Endometrial microvascular endothelial cells (primary cell): ENCODE data around the gene RBM14. TPM values are rescaled to one million over a fixed set of nuclear protein-coding genes. Genes with fewer than 3 reads are reported as not detected.
"Not testable (repeated sequence)": the region's sequence is repeated elsewhere in the genome, so short reads cannot be mapped to it uniquely, and the experiment has no call there.

Experiments
- in situ Hi-C: cut with HindIII; loops from 2 replicates; pipeline ENCODE4 v1.10.0; 2017; ENCODE audit warnings: low sequenced_read_pairs, low pct_unique_long_range_greater_than_20kb; ENCODE audit errors: inconsistent ontology term
- total RNA-seq: library from RNA; depleted of rRNA; stranded (reverse); fragments of >200 nt; gene quantifications from one replicate; pipeline ENCODE4 v1.2.3, GENCODE V29; 2015; ENCODE audit errors: inconsistent ontology term

The RBM14 gene
- total RNA-seq, 1 donor from 2014 or later: 74.4 TPM

DNA sequence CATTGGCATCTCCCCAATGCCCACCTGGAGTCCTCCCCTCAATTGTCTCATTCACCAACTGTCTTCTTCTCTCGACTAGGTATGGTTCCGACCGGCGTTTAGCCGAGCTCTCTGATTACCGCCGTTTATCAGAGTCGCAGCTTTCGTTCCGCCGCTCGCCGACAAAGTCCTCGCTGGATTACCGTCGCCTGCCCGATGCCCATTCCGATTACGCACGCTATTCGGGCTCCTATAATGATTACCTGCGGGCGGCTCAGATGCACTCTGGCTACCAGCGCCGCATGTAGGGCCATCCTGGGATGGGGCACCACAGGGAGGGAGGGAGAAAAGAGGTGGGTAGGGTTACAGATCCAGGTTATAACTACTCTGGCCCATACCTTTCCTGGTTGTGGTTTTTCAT lies 10.0 kb downstream of the RBM14 start:
- in situ Hi-C loops: loop anchor here (10.0 kb wide), 1 partner anchor 48 kb away; the partner anchor contains the start of gene RBM4B

DNA sequence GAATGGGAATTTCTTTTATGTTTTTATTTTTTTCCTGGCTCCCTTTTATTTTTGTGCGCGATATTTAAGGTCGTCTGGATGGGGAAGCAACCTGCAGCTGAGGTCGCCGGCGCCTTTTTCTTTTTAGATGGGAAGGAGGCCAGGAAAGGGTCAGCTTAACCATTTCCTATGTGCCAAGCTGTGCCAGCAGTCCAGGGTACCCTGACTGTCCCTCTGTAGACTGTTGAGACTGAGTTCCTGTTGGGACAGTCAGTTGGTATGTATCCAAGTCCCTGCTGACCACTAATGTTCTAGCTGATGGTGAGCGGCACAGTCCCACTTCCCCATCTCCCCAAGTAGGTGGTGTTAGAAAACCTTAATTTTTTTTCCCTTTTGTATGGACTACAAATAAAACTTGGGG lies 10.5 kb downstream of the RBM14 start:
- in situ Hi-C loops: loop anchor here (10.0 kb wide), 1 partner anchor 48 kb away; the partner anchor contains the start of gene RBM4B

DNA sequence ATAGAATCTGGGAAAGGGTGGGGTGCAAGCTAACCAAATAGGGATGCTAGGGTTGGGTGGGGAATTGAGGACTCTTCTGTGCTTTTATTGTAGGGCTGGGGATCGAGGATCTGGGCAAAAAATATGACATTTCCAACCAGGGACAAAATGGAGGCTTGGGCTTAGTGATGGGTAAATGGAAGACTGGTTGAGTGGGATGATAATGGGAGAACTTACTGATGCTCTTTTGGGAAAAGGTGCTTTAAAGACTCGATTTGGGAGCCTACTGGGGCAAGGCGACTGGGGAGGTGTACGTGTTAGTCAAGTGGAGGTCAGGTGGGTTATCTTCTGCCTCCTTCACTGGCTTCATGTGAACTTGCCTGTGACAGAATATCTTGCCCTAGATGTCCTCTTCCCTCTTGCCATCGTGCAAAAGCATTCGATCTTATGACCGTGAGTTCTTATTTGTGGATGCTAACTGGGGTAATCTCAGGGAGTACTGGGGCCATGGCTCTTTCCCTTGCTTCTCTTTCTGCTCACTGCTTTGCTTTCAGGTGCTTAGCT lies 11.7 kb downstream of the RBM14 start:
- in situ Hi-C loops: loop anchor here (10.0 kb wide), 1 partner anchor 47 kb away; the partner anchor contains the start of gene RBM4B

DNA sequence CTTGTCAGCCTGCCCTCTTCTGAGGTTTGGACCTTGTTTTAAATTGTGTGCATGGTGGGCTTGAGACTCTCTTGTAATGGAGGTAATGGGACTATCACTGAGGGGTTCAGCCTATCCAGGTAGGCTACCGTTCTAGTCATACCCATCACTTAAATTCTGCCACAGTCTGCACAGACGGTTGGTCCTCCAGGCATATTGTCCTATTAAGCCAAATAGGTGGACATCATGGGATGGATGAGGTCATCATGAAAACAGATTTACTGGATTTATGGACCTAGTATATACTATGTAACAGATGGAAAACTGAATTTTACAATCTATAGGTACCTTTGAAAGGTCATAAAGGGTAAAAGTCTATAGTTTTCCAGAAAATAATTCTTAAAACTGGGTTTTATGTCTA lies 12.9 kb downstream of the RBM14 start:
- in situ Hi-C loops: loop anchor here (10.0 kb wide), 1 partner anchor 45 kb away; the partner anchor contains the start of gene RBM4B

DNA sequence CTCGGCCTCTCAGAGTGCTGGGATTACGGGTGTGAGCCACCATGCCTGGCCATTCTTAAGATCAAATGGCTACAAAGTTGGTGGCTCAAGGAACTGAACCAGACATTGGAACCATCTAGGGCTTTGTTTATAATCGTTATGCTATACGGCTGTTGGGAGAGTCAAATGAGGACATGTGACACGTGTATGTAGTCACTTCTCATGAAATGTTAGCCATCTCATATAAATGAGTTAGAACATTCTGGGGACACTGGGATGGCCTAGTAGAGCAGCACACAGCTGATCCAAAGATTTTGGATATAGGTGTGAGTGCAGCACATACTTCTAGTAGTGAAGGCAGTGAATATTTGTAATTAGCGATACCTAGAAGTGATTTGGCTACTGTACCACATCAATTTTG lies 15.5 kb downstream of the RBM14 start:
- in situ Hi-C loops: no loop called here

DNA sequence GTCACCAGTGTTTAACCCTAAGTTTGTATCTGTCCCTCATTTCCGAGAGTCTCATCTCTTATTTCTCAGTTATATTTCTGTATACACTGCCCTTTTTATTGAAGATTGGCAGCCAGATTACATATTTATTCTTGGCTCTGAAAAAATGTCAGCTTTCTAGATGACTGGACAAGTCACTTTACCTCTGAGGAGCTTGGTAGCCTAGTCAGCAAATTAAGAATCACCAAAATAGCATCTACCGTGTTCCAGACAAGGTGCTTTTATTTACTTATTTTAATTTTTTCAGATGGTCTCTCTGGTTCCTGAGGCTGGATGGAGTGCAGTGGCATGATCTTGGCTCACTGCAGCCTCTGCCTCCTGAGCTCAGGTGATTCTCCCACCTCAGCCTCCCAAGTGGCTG lies 16.5 kb downstream of the RBM14 start:
- in situ Hi-C loops: no loop called here

DNA sequence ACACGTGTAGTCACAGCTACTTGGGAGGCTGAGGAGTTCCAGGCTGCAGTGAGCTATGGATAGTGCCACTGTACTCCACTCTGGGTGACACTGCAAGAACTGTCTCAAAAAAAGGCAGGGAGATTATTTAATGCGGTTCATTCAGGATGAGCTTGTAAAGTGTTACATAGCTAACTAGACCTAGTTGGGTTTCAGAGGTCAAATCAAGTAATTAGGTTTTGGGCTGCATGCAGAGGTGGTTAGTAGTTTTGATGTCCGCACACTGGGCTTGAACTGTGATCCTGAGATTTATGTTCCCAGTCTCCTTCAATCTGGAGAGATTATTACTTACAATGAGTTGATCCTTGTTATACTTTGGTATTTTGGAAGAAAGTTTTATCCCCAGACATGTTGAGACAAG lies 20.0 kb downstream of the RBM14 start:
- in situ Hi-C loops: no loop called here

DNA sequence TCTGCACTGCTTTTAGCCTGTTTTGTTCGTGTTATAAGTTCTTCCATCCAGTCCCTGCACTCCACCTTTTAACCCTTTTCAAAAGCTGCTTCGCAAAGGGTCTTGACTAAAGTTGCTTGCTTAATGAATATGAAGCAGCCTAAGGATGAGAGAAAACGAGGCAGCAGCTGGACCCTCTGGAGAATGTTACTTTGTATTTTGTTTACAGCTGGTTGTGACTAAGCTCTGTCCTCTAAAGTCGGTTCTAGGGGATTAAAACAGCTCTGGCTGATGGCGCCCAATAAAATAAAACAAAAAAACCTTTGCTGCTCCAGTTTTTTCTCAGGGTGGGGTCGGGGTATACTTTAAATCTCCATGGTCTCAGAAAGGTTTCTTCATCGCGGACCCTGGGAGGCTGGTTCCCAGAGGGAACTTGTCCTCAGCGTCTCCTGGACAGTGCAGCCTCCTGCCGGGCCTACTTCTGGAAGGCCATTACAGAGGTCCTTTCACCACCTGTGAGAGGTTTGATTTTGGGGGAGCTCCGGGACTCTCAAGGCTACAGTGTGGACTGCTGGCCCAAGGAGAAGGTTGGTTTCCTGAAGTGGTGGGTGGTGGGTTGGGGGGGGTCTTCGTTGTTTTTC lies 21.2 kb downstream of the RBM14 start:
- in situ Hi-C loops: no loop called here

DNA sequence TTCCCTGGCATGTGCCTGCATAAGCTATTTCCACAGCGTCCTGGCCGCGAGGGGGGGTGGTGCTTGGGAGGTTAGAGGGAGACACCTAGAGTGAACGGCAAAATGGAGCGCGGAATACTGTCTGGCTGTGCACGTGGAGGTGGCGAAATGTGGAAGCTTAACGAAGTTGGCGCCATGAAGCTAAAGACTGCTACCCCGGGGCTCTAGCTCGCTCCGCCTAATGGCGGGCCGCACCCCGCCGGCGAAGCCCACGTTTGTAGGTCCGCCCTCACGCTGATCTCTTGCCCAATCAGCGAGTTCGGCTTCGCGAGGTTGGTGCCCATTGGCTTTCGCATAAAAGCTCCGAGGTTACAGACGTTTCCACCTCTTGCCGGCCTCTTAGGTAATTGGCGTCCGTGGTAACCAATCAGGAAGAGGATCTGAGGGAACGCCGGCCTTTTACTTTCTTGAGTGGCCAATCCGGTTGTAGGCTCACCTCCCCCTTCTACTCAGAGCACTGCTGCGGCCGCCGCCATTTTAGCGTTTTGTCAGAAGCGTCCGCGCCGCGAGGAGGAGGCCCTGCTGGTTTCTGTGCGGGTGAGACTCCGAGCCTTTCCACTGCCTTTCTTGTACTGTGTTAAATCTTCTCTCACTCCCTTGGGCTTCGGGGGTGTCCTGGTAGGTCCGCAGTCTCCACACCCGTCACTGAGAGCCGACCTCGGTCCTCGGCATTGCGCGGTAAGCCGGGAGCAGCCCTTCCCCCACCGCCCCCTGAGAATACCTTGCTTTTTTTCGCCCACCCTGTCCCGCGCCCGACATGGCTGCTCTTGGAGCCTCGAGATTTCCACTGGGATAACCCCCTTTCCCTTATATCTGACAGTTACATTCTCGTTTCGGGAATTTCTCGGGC lies 22.0 kb downstream of the RBM14 start, which contains the start of gene RBM4:
Gene RBM4 (plus strand): TSS at position 527 of the 889 bp plus-strand sequence. CDS start 1,009 bp downstream, outside the sequence.
- in situ Hi-C loops: no loop called here

DNA sequence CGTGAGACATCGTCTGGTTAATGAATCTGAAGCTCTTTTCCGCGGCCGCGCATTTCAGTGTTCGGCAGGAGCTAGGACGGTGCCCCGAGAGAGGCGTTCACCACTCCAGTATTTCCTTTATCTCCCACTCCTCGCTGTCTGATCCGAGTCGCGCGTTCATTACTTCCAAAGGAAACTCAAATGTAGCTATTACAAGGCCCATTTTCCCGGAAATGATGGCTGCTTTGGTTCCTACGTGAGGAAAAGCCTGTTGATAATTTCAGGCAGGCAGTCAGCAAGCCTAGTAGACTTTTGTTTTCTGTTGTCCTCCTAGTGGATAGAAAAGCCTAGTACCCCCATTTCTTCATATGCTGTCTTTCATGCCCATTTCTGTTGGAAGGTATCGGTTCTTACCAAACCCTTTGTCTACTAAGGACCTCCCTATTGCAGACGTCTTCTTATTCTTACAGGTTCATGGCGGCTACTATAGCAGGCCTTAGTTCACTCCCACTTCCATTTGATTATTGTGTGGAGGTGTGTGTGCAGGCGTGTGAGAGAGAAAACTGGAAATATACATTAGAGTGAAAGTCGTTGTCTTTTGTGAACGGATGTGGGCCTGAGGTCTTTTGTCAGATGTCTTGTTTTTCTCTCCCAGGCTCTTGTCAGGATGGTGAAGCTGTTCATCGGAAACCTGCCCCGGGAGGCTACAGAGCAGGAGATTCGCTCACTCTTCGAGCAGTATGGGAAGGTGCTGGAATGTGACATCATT lies 22.8 kb downstream of the RBM14 start:
- in situ Hi-C loops: no loop called here

DNA sequence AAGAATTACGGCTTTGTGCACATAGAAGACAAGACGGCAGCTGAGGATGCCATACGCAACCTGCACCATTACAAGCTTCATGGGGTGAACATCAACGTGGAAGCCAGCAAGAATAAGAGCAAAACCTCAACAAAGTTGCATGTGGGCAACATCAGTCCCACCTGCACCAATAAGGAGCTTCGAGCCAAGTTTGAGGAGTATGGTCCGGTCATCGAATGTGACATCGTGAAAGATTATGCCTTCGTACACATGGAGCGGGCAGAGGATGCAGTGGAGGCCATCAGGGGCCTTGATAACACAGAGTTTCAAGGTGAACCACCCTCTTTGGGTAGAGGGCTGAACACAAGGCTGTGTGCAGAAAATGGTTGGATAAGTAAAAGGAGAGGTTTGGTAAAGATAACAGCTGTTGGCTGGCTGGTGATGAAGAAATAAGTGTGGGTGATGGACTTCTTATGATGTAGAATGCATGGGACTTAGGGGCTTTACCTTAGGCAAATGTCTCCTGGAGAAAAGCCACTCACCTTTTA lies 23.4 kb downstream of the RBM14 start:
- in situ Hi-C loops: not testable (repeated sequence)

DNA sequence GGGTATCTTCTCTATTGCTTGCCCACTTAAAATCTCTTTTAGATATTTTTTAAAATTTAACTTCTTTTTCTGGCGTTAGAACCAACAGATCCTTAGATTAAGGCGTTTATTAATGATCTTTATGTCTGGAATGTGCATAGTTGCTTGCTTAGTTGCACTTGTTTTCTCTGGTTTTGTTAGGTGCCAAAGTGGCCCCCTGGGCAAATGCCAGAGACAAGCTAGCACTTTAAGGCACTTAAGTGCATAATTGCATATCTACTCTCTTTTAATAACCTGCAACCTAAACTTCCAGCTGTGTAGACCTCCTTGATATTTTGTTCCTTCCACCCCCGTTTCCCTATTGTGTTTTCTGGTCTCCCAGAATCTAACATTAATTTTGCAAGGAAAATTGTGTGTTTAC lies 25.4 kb downstream of the RBM14 start:
- in situ Hi-C loops: no loop called here

DNA sequence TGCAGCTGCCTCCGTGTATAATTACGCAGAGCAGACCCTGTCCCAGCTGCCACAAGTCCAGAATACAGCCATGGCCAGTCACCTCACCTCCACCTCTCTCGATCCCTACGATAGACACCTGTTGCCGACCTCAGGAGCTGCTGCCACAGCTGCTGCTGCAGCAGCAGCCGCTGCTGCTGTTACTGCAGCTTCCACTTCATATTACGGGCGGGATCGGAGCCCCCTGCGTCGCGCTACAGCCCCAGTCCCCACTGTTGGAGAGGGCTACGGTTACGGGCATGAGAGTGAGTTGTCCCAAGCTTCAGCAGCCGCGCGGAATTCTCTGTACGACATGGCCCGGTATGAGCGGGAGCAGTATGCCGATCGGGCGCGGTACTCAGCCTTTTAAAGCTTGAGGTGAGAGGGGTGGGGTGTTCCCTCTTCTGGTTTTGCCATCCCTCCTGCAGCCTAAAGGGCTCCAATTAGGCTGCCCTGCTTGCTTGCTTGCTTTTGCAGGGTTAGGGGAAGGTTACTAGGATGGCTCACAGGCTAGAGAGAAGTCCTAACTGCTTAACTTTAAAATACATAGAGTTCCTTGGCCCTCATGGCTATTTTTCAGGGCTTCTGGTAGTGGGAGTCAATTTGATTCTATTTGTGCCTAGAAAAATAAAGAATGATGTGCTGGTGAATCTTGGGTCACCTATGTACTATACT lies 27.5 kb downstream of the RBM14 start:
- in situ Hi-C loops: no loop called here

DNA sequence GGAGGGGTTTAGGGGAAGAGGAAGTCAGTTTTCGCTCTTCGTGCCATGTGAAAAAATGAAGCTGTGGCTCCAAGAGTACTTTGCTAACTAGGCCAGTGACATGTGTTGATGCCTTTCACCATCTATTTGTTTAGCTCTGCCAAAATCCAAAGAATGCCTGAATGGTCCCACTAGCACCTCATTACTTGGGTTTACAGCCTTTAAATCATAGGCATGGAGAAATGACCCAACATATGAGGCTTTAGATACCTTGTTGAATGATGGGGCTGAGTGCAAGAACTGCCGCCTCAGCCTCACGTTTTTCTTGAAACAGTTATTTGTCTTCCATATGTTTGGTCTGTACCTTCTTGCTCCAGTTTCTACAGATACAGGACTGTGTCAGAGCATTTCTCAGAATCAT lies 30.4 kb downstream of the RBM14 start:
- in situ Hi-C loops: no loop called here

DNA sequence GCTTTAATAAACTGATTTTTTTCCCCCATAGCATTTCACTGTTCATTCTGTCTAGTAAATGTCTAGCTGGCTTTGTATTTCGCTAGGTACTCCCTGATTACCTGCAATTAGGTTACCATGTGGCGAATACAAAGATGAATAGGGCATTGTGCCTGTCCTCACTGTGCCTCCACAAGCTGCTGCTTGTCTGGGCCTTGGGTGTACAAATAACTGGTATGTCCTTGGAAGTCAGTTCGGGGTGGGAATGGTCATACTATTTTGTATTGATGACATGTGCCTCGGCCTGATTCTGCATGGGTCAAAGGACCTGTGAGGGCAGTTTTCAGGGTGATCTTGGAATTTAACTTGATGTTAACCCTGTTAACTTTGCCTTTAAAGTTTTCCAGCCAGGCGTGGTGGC lies 33.5 kb downstream of the RBM14 start:
- in situ Hi-C loops: no loop called here

DNA sequence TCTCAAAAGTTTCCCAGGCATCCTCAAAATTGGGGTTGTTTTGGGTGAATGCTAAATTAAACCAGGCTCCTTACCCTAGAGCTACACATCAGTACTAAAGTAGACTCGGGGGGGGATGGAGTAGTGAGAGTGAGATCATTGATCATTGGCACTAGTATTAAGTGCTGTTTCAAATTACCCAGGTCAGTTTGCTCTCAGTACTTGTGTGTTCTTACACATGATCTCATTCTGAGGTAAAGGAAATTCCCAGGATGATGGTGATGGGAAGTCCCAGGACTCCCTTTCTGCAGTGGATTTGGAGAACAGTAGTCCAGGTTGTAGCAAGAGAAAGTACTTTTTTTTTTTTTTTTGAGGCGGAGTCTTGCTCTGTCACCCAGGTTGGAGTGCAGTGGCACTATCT lies 34.6 kb downstream of the RBM14 start:
- in situ Hi-C loops: no loop called here

DNA sequence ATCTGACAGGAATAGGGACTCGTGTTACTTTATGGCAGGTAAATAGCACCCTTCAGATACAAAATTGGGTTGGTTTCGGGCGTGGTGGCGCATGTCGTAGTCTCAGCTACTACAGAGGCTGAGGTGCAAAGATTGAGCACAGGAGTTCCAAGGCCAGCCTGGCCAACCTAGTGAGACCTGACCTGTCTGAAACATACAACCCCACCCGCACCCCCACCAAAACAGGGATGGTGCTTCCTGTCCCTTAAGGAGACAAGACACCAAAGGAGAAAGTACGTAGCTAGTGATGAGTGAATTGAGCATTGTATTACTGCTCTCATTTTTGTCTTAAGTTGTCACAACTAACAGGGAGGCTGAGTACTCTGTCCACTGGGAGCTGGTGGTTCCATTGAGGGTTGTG lies 36.2 kb downstream of the RBM14 start:
- in situ Hi-C loops: no loop called here

DNA sequence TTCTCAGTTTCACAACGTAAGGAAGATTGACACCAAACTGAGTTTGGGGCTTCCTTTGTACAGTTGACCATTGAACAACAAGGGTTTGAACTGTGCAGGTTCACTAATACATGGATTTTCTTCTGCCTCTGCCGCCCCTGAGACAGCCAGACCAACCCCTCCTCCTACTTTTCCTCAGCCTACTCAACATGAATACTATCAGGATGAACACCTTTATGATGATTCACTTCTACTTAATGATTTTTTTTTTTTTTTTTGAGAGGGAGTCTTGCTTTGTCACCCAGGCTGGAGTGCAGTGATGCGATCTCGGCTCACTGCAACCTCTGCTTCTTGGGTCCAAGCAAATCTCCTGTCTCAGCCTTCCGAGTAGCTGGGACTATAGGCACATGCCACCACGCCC lies 36.7 kb downstream of the RBM14 start:
- in situ Hi-C loops: no loop called here
